ENCODE measurements around the gene TREML4. TPM values are rescaled to one million over a fixed set of nuclear protein-coding genes. Genes with fewer than 3 reads are reported as not detected.
A peak's percentile ranks its signal among the peaks of the same experiment; 100 is the strongest.

The TREML4 gene
- total RNA-seq, 2 experiments from 2014 or later = not detected

GRCh38 chr6:41193171-41193734 is 34.9 kb upstream of the TREML4 start:
- DNase-seq = no peak
- peaks cover 10% of the 10 kb centered on the region for H3K9me3 Mint-ChIP-seq
- no peaks in the 10 kb centered on the region for H3K27me3 Mint-ChIP-seq (ENCODE audit: low read depth)
- peaks cover 41% of the 10 kb centered on the region for H3K4me1 Mint-ChIP-seq (ENCODE audit: low read depth)
- CTCF ChIA-PET = no interaction called here
- no peak overlapping the region for H3K27ac Mint-ChIP-seq
- peaks cover 27% of the 10 kb centered on the region for H3K36me3 Mint-ChIP-seq (ENCODE audit: low read depth)
- H3K4me3 Mint-ChIP-seq = no peak overlapping the region
- intact Hi-C loops (cut with micrococcal nuclease) = no loop called here

DNA sequence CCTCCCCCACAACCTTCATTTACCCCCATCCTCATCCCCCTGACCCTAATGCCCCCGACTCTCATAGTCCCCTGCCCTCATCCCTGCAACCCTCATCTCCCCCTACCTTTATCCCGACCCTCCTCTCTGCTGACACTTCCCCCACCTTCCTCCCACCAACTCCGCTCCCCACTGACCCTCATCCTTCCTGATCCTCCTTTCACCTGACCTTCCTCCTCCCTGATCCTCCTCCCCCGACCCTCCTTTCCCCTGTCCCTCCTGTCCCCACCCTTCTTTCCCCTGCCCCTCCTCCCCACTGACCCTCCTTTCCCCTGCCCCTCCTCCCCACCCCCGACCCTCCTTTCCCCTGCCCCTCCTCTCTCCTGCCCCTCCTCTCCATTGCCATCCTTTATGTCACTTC is 34.3 kb upstream of the TREML4 start:
- H3K36me3 Mint-ChIP-seq (ENCODE audit: low read depth) = peaks cover 27% of the 10 kb centered on the region
- H3K9me3 Mint-ChIP-seq = peaks cover 10% of the 10 kb centered on the region
- no peaks in the 10 kb centered on the region for H3K27me3 Mint-ChIP-seq (ENCODE audit: low read depth)
- H3K4me3 Mint-ChIP-seq = no peak overlapping the region
- no peak overlapping the region for H3K27ac Mint-ChIP-seq
- intact Hi-C loops (cut with micrococcal nuclease) = no loop called here
- CTCF ChIA-PET = no interaction called here
- peaks cover 41% of the 10 kb centered on the region for H3K4me1 Mint-ChIP-seq (ENCODE audit: low read depth)
- no peak for DNase-seq

GRCh38 chr6:41194386-41194785 is 33.8 kb upstream of the TREML4 start:
- intact Hi-C loops (cut with micrococcal nuclease) = no loop called here
- no peak for DNase-seq

DNA sequence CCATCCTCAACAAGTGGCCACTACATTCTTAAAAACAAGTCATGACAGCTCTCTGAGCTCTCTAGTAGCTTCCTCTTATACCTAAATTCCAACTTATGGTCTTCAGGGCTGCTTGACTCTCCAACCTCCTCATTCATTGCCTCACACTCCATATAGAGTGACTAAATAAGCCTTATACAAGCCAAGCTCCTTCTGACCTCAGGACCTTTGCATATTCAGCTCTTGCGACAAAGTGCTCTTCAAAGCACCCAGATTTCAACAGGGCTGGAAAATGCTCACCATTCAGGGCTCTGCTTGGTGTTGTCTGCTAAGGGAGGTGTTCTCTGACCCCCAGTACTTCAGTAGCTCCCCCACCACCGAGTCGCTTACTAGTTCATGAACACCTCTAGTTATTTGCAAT is 30.9 kb upstream of the TREML4 start:
- CTCF ChIA-PET = interaction anchor here (0.6 to 1.9 kb wide), 9 partner anchors 9 to 569 kb away, joined by 3 to 12 read pairs (median 3); no protein-coding TSS in a partner anchor
- Mint-ChIP-seq H3K36me3 (ENCODE audit: low read depth) (peaks cover 17% of the 10 kb centered on the region), H3K27ac (no peak overlapping the region), H3K4me3 (no peak overlapping the region), H3K27me3 (ENCODE audit: low read depth) (no peaks in the 10 kb centered on the region), H3K4me1 (ENCODE audit: low read depth) (peaks cover 72% of the 10 kb centered on the region), H3K9me3 (no peaks in the 10 kb centered on the region)
- intact Hi-C loops (cut with micrococcal nuclease) = loop anchor here (5.0 kb wide), 1 partner anchor 95 kb away; no protein-coding TSS in a partner anchor
- DNase-seq = no peak

More at GRCh38 chr6:41194386-41194785, 33.8 kb upstream of the TREML4 start:
- H3K4me3 Mint-ChIP-seq = no peak overlapping the region
- H3K27ac Mint-ChIP-seq = no peak overlapping the region
- peaks cover 45% of the 10 kb centered on the region for H3K4me1 Mint-ChIP-seq (ENCODE audit: low read depth)
- peaks cover 9% of the 10 kb centered on the region for H3K9me3 Mint-ChIP-seq
- CTCF ChIA-PET = interaction anchor here (1.3 kb wide), 1 partner anchor 11 kb away, joined by 5 read pairs; no protein-coding TSS in a partner anchor
- peaks cover 27% of the 10 kb centered on the region for H3K36me3 Mint-ChIP-seq (ENCODE audit: low read depth)
- H3K27me3 Mint-ChIP-seq (ENCODE audit: low read depth) = no peaks in the 10 kb centered on the region

GRCh38 chr6:41199552-41200246 is 28.4 kb upstream of the TREML4 start:
- H3K4me3 Mint-ChIP-seq = peak overlapping the region; percentile 76
- peaks cover 71% of the 10 kb centered on the region for H3K4me1 Mint-ChIP-seq (ENCODE audit: low read depth)
- intact Hi-C loops (cut with micrococcal nuclease) = loop anchor here (1.0 to 5.0 kb wide), 6 partner anchors 97 to 533 kb away; partner anchors contain the start of genes NFYA and OARD1

DNA sequence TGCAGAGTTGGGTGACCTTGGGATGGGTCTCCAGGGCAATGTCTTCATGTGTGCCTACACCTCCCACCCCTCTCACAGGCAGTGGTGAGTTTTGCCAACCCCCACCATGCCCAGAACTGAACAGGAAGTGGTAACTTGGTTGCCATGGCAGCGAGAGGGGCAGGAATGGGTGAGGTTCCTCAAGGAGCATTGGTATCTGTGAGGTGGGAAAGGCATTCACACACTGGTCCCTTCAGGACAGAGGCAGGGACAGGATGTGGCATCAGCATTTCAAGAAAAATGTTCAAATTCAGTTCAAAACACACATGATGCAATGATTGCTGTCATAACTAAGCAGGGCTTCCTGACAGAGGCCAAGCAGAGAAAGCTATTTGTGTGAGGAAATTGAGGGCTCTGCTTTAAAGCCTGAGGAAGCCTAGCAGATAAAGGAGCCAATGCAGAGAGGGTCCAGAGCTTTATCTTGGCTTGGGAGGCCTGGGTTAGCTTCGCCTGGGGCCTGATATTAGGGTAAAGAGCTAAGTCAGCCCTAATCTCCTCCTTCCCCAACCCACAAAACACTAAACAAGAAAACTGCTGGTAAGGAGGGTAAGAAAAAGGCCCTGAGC is 27.8 kb upstream of the TREML4 start:
- no peaks in the 10 kb centered on the region for H3K27me3 Mint-ChIP-seq (ENCODE audit: low read depth)
- peaks cover 65% of the 10 kb centered on the region for H3K4me1 Mint-ChIP-seq (ENCODE audit: low read depth)
- H3K9me3 Mint-ChIP-seq = no peaks in the 10 kb centered on the region
- intact Hi-C loops (cut with micrococcal nuclease) = loop anchor here (1.0 to 2.0 kb wide), 3 partner anchors 99 to 532 kb away; partner anchors contain the start of genes NFYA and OARD1
- H3K4me3 Mint-ChIP-seq = peak overlapping the region; percentile 76
- peak; percentile 87 for DNase-seq
- CTCF ChIA-PET = interaction anchor here (1.4 to 1.8 kb wide), 3 partner anchors 9 to 119 kb away, joined by 3 to 8 read pairs (median 4); no protein-coding TSS in a partner anchor
- peak overlapping the region; percentile 94 for H3K27ac Mint-ChIP-seq
- H3K36me3 Mint-ChIP-seq (ENCODE audit: low read depth) = peaks cover 10% of the 10 kb centered on the region

More at GRCh38 chr6:41199552-41200246, 28.4 kb upstream of the TREML4 start:
- no peaks in the 10 kb centered on the region for H3K27me3 Mint-ChIP-seq (ENCODE audit: low read depth)
- CTCF ChIA-PET = interaction anchor here (1.8 kb wide), 1 partner anchor 120 kb away, joined by 4 read pairs; no protein-coding TSS in a partner anchor
- H3K36me3 Mint-ChIP-seq (ENCODE audit: low read depth) = peaks cover 13% of the 10 kb centered on the region
- peak overlapping the region; percentile 94 for H3K27ac Mint-ChIP-seq
- H3K9me3 Mint-ChIP-seq = no peaks in the 10 kb centered on the region
- peak; percentile 79 for DNase-seq

GRCh38 chr6:41200901-41201763 is 27.0 kb upstream of the TREML4 start, which contains the start of gene TREML2:
Gene TREML2, minus strand, starts transcription at chr6:41201149. Its CDS starts 141 bp downstream, at chr6:41201008.
- no peaks in the 10 kb centered on the region for H3K9me3 Mint-ChIP-seq
- H3K27ac Mint-ChIP-seq = peak within 1 kb of the TSS; percentile 94
- intact Hi-C loops (cut with micrococcal nuclease) = loop anchor here (1.0 to 2.0 kb wide), 3 partner anchors 98 to 532 kb away; partner anchors contain the start of genes NFYA and OARD1
- DNase-seq = peak; percentile 74
- H3K4me1 Mint-ChIP-seq (ENCODE audit: low read depth) = peaks cover 58% of the 10 kb centered on the region
- H3K27me3 Mint-ChIP-seq (ENCODE audit: low read depth) = no peaks in the 10 kb centered on the region
- peak within 1 kb of the TSS; percentile 76 for H3K4me3 Mint-ChIP-seq
- CTCF ChIA-PET = interaction anchor here (1.4 to 1.7 kb wide), 2 partner anchors 8 to 19 kb away, joined by 3 to 8 read pairs; no protein-coding TSS in a partner anchor
- H3K36me3 Mint-ChIP-seq (ENCODE audit: low read depth) = peaks cover 10% of the 10 kb centered on the region

- Mint-ChIP-seq H3K4me1 (ENCODE audit: low read depth) (peaks cover 53% of the 10 kb centered on the region), H3K4me3 (peak overlapping the region; percentile 76), H3K36me3 (ENCODE audit: low read depth) (peaks cover 10% of the 10 kb centered on the region), H3K9me3 (no peaks in the 10 kb centered on the region), H3K27ac (peak overlapping the region; percentile 94), H3K27me3 (ENCODE audit: low read depth) (no peaks in the 10 kb centered on the region)
- intact Hi-C loops (cut with micrococcal nuclease) = loop anchor here (2.0 kb wide), 1 partner anchor 531 kb away; no protein-coding TSS in a partner anchor
- CTCF ChIA-PET = interaction anchor here (1.2 to 1.7 kb wide), 2 partner anchors 19 to 20 kb away, joined by 4 to 8 read pairs; no protein-coding TSS in a partner anchor
- DNase-seq = no peak
Measured at GRCh38 chr6:41201764-41202173, 26.4 kb upstream of the TREML4 start.

DNA sequence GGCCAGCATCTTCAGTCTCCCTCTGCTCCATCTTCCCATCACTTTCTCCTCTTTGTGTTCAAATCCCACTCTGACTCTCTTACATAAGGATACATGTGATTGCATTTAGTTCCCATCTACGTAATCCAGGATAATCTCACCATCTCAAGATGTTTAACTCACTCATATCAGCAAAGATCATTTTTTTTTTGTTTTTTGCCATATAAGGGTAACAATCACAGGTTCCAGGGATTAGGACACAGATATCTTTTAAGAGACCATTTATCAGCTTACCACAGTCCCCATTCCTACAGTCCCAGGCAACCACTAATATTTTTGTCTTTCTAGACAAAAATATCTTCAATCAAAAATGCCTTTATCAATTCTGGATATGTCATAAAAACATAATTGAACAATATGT is 24.0 kb upstream of the TREML4 start:
- CTCF ChIA-PET = interaction anchor here (0.7 kb wide), 1 partner anchor 118 kb away, joined by 3 read pairs; no protein-coding TSS in a partner anchor
- no peak overlapping the region for H3K27ac Mint-ChIP-seq
- intact Hi-C loops (cut with micrococcal nuclease) = no loop called here
- no peaks in the 10 kb centered on the region for H3K36me3 Mint-ChIP-seq (ENCODE audit: low read depth)
- no peaks in the 10 kb centered on the region for H3K27me3 Mint-ChIP-seq (ENCODE audit: low read depth)
- no peak overlapping the region for H3K4me3 Mint-ChIP-seq
- DNase-seq = no peak
- no peaks in the 10 kb centered on the region for H3K9me3 Mint-ChIP-seq
- H3K4me1 Mint-ChIP-seq (ENCODE audit: low read depth) = peaks cover 44% of the 10 kb centered on the region

DNA sequence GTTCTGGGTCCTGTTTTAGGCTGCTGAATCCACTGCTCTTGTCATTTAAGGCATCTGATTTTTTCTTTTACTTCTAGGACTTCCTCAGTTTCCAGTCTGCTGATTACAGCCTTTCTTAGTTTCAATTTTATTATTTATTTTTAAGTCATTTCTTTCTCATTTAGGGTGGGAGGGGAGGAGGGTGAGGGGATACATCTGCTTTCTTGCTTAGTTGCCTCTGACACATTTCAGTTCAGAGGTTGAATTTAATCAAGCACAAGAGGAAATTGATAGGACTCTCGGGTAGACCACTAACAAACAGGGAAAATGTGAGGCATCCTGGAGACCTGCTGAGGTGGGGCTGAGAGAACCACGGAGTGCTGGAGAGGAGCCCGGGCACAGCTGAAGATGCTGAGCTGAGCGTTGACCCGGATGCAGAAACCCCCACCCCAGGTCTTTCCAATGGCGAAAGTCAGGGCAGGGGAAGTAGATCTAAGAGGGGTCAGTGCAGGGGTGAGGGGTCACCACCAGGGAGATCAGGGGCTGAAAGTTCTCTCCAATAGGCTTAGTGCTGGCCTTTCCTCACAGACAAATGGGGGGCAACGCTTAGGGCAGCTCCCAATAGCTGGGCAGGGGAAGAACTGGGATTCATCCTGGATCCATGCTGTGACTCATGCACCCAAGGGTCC is 19.6 kb upstream of the TREML4 start:
- H3K27me3 Mint-ChIP-seq (ENCODE audit: low read depth) = no peaks in the 10 kb centered on the region
- no peak overlapping the region for H3K27ac Mint-ChIP-seq
- no peaks in the 10 kb centered on the region for H3K36me3 Mint-ChIP-seq (ENCODE audit: low read depth)
- no peak for DNase-seq
- intact Hi-C loops (cut with micrococcal nuclease) = no loop called here
- no peaks in the 10 kb centered on the region for H3K9me3 Mint-ChIP-seq
- peaks cover 6% of the 10 kb centered on the region for H3K4me1 Mint-ChIP-seq (ENCODE audit: low read depth)
- CTCF ChIA-PET = interaction anchor here (1.4 kb wide), 1 partner anchor 8 kb away, joined by 3 read pairs; the partner anchor contains the start of gene TREML2
- no peak overlapping the region for H3K4me3 Mint-ChIP-seq
